H1 (cell line): ENCODE results near the gene VEGFD. TPM values are rescaled to one million over a fixed set of nuclear protein-coding genes. Genes with fewer than 3 reads are reported as not detected.

ENCODE experiments used
- CTCF ChIA-PET: fragments of 300-600 bp; sonication (Branson Sonifier 250); formaldehyde crosslinking; loops from one replicate; lab custom pipeline; 2021; ENCODE audit not compliant: partially characterized antibody; lab: Charles Lee
- POLR2A ChIA-PET: fragments of 300-600 bp; sonication (Branson Sonifier 250); formaldehyde crosslinking; loops from one replicate; lab custom pipeline; 2021; ENCODE audit warnings: inconsistent platforms; ENCODE audit not compliant: partially characterized antibody; lab: Charles Lee
- DNase-seq, 2 experiments: peaks; one replicate each; pipeline versions ENCODE4 v3.0.0 to v3.0.0-alpha.2; 2010 to 2022; ENCODE audit warnings: low spot score in 2 of 2, low read depth in 1 of 2, mixed read lengths in 1 of 2
- FAIRE-seq: peaks from 2 replicates; lab custom pipeline; 2011; peaks lifted over from hg19 to GRCh38; lab: Jason Lieb, UNC
- H2AFZ ChIP-seq: 2 replicates; pipeline ENCODE4 v1.8.1; 2012; ENCODE audit warnings: low read length, inconsistent platforms
- H2AK5ac ChIP-seq: 2 replicates; pipeline ENCODE4 v1.6.1; 2013; ENCODE audit warnings: low read depth, low read length
- H2BK120ac ChIP-seq: replicated peaks from 2 replicates; pipeline ENCODE3; 2013; ENCODE audit warnings: low read depth, low read length, inconsistent platforms
- H2BK12ac ChIP-seq: 2 replicates; pipeline ENCODE4 v1.6.1; 2013; ENCODE audit warnings: low read depth, low read length
- H2BK15ac ChIP-seq: 2 replicates; pipeline ENCODE4 v1.6.1; 2013; ENCODE audit warnings: low read length
- H2BK20ac ChIP-seq: 2 replicates; pipeline ENCODE4 v1.6.1; 2013; ENCODE audit warnings: low read length
- H2BK5ac ChIP-seq: 2 replicates; pipeline ENCODE4 v1.6.1; 2013; ENCODE audit warnings: low read depth, low read length
- H3K14ac ChIP-seq: 2 replicates; pipeline ENCODE4 v1.6.1; 2013; ENCODE audit warnings: inconsistent platforms; ENCODE audit not compliant: insufficient read length
- H3K18ac ChIP-seq: 2 replicates; pipeline ENCODE4 v1.6.1; 2013; ENCODE audit warnings: low read length; ENCODE audit errors: extremely low read depth
- H3K23ac ChIP-seq: 2 replicates; pipeline ENCODE4 v1.6.1; 2013; ENCODE audit warnings: inconsistent platforms; ENCODE audit not compliant: insufficient read length
- H3K23me2 ChIP-seq: 2 replicates; pipeline ENCODE4 v1.6.1; 2013; ENCODE audit warnings: low read depth, low read length
- H3K27ac ChIP-seq: 2 replicates; pipeline ENCODE4 v1.6.1; 2011; ENCODE audit warnings: low read depth, low read length, inconsistent platforms
- H3K27me3 ChIP-seq, 4 experiments: replicated peaks in 1 of 4; 1 replicate in 1 of 4; 2 replicates in 3 of 4; pipeline versions ENCODE4 v1.6.1 to v1.8.1; 2011 to 2013; ENCODE audit warnings: low read length in 3 of 4, mild to moderate bottlenecking in 3 of 4, inconsistent platforms in 2 of 4, mixed read lengths in 2 of 4, moderate library complexity in 1 of 4; ENCODE audit not compliant: control insufficient read depth in 3 of 4, insufficient read depth in 3 of 4; ENCODE audit errors: extremely low read depth in 1 of 4
- H3K36me3 ChIP-seq, 4 experiments: 2 replicates each; pipeline versions ENCODE4 v1.6.1 to v1.8.1; 2011 to 2013; ENCODE audit warnings: mild to moderate bottlenecking in 4 of 4, low read length in 3 of 4, moderate library complexity in 2 of 4, control low read depth in 1 of 4, inconsistent platforms in 1 of 4; ENCODE audit not compliant: insufficient read depth in 4 of 4, control insufficient read depth in 2 of 4
- H3K4ac ChIP-seq: replicated peaks from 2 replicates; pipeline ENCODE3; 2013; ENCODE audit warnings: low read length, low read depth, mixed read lengths, inconsistent platforms; ENCODE audit not compliant: insufficient read length
- H3K4me1 ChIP-seq, 4 experiments: replicated peaks in 1 of 4; 1 replicate in 1 of 4; 2 replicates in 3 of 4; pipeline versions ENCODE4 v1.6.1 to v1.8.1; 2011 to 2013; ENCODE audit warnings: low read length in 3 of 4, inconsistent platforms in 2 of 4, mixed read lengths in 1 of 4; ENCODE audit not compliant: insufficient read depth in 4 of 4, control insufficient read depth in 3 of 4
- H3K4me2 ChIP-seq, 2 experiments: 2 replicates each; pipeline versions ENCODE4 v1.6.1 to v1.8.1; 2011 to 2013; ENCODE audit warnings: low read depth in 2 of 2, low read length in 2 of 2, control low read depth in 1 of 2, inconsistent platforms in 1 of 2, mild to moderate bottlenecking in 1 of 2; ENCODE audit not compliant: insufficient read depth in 1 of 2
- H3K4me3 ChIP-seq, 4 experiments: fragments of 200-600, 300-600 bp in 1 of 4; sonication (generic), shearing (Covaris generic), sonication (Bioruptor Twin) in 1 of 4; 2 replicates each; pipeline versions ENCODE4 v1.5.1 to v1.8.1; 2011 to 2016; ENCODE audit warnings: low read length in 4 of 4, low read depth in 3 of 4, control low read depth in 2 of 4, inconsistent platforms in 2 of 4, mild to moderate bottlenecking in 2 of 4, mixed read lengths in 1 of 4, moderate library complexity in 1 of 4; ENCODE audit not compliant: insufficient read depth in 2 of 4; ENCODE audit errors: extremely low read depth in 1 of 4
- H3K56ac ChIP-seq: replicated peaks from 2 replicates; pipeline ENCODE3; 2013; ENCODE audit warnings: low read depth, mild to moderate bottlenecking, mixed read lengths, low read length, inconsistent platforms; ENCODE audit not compliant: insufficient read length
- H3K79me1 ChIP-seq: 2 replicates; pipeline ENCODE4 v1.6.1; 2013; ENCODE audit warnings: low read depth, low read length, control low read depth
- H3K79me2 ChIP-seq, 2 experiments: 2 replicates each; pipeline versions ENCODE4 v1.6.1 to v1.8.1; 2012 to 2013; ENCODE audit warnings: low read length in 2 of 2, mild to moderate bottlenecking in 2 of 2, inconsistent platforms in 1 of 2; ENCODE audit not compliant: insufficient read depth in 2 of 2, control insufficient read depth in 1 of 2
- H3K9ac ChIP-seq, 4 experiments: replicated peaks in 1 of 4; 1 replicate in 1 of 4; 2 replicates in 3 of 4; pipeline versions ENCODE4 v1.6.1 to v1.8.1; 2011 to 2013; ENCODE audit warnings: low read depth in 3 of 4, low read length in 3 of 4, control low read depth in 2 of 4, mild to moderate bottlenecking in 2 of 4, moderate library complexity in 2 of 4, inconsistent platforms in 1 of 4; ENCODE audit errors: extremely low read depth in 1 of 4
- H3K9me3 ChIP-seq, 2 experiments: 2 replicates each; pipeline versions ENCODE4 v1.6.1 to v1.8.1; 2012 to 2013; ENCODE audit warnings: mild to moderate bottlenecking in 2 of 2, moderate library complexity in 2 of 2, control low read depth in 1 of 2, inconsistent platforms in 1 of 2, low read depth in 1 of 2, low read length in 1 of 2, mixed read lengths in 1 of 2; ENCODE audit not compliant: insufficient read depth in 2 of 2
- H4K20me1 ChIP-seq, 2 experiments: replicated peaks in 1 of 2; 2 replicates each; pipeline versions ENCODE3 to v1.8.1; 2011 to 2013; ENCODE audit warnings: inconsistent platforms in 2 of 2, low read length in 2 of 2, mild to moderate bottlenecking in 1 of 2; ENCODE audit not compliant: insufficient read depth in 2 of 2, control insufficient read depth in 1 of 2
- H4K5ac ChIP-seq: 2 replicates; pipeline ENCODE4 v1.6.1; 2013; ENCODE audit warnings: low read length, low read depth, mixed read lengths, inconsistent platforms; ENCODE audit not compliant: insufficient read length
- H4K8ac ChIP-seq: 2 replicates; pipeline ENCODE4 v1.8.0; 2013; ENCODE audit warnings: mild to moderate bottlenecking, moderate library complexity, low read length, inconsistent platforms; ENCODE audit not compliant: insufficient read depth; ENCODE audit errors: extremely low read depth
- H4K91ac ChIP-seq: replicated peaks from 2 replicates; pipeline ENCODE3; 2013; ENCODE audit warnings: low read length, mixed read lengths, inconsistent platforms; ENCODE audit not compliant: insufficient read length
- BRCA1 ChIP-seq: IDR thresholded peaks from 2 replicates; pipeline ENCODE4 v1.6.1; 2012; ENCODE audit warnings: low read depth, low read length, improper control_type of control experiment
- CREB1 ChIP-seq: IDR thresholded peaks from 2 replicates; pipeline ENCODE4 v1.6.1; 2012; ENCODE audit warnings: inconsistent platforms
- GABPA ChIP-seq: IDR thresholded peaks from 2 replicates; pipeline ENCODE4 v1.6.1; 2011; ENCODE audit warnings: mild to moderate bottlenecking, low read length, moderate library complexity, borderline replicate concordance; ENCODE audit not compliant: insufficient read depth
- HDAC2 ChIP-seq, 2 experiments: fragments of 300-600 bp in 1 of 2; sonication (generic) in 1 of 2; IDR thresholded peaks; 2 replicates each; pipeline ENCODE4 v1.6.1; 2011 to 2012; ENCODE audit warnings: low read depth in 2 of 2, low read length in 2 of 2, mild to moderate bottlenecking in 2 of 2, moderate library complexity in 2 of 2, borderline replicate concordance in 1 of 2, inconsistent platforms in 1 of 2
- KDM4A ChIP-seq: IDR thresholded peaks from one replicate; pipeline ENCODE4 v1.7.1; 2012; ENCODE audit warnings: low read depth, mild to moderate bottlenecking, moderate library complexity, low read length, inconsistent platforms; ENCODE audit not compliant: severe bottlenecking
- PHF8 ChIP-seq: fragments of 200-600 bp; sonication (generic); conservative IDR thresholded peaks from 2 replicates; pipeline ENCODE4 v1.7.1; 2012; ENCODE audit warnings: low read depth, mild to moderate bottlenecking, inconsistent platforms, low read length, moderate library complexity
- POLR2A ChIP-seq, 2 experiments: IDR thresholded peaks; 1 replicate in 1 of 2; 2 replicates in 1 of 2; pipeline ENCODE4 v1.6.1; 2011; ENCODE audit warnings: low read depth in 2 of 2, low read length in 2 of 2, mild to moderate bottlenecking in 2 of 2; ENCODE audit errors: control extremely low read depth in 1 of 2
- SIN3A ChIP-seq, 2 experiments: IDR thresholded peaks in 1 of 2; conservative IDR thresholded peaks in 1 of 2; 2 replicates each; pipeline ENCODE4 v1.6.1; 2011 to 2012; ENCODE audit warnings: low read length in 2 of 2, improper control_type of control experiment in 1 of 2, low read depth in 1 of 2, mild to moderate bottlenecking in 1 of 2
- SP1 ChIP-seq: IDR thresholded peaks from 2 replicates; pipeline ENCODE4 v1.6.1; 2011; ENCODE audit warnings: low read depth, low read length
- YY1 ChIP-seq: IDR thresholded peaks from 2 replicates; pipeline ENCODE4 v1.6.1; 2011; ENCODE audit warnings: low read depth, mild to moderate bottlenecking, low read length
- WGBS, 2 experiments: shearing (Covaris generic) in 1 of 2; methylation state at CpG; one replicate each; pipeline versions ENCODE4 v1.1.6 to v1.1.7; 2013 to 2015; ENCODE audit warnings: low lambda C conversion rate in 2 of 2, mixed read lengths in 2 of 2, inconsistent platforms in 1 of 2, low coverage in 1 of 2, missing lambda C conversion rate in 1 of 2; ENCODE audit not compliant: insufficient replicate concordance in 2 of 2, insufficient coverage in 1 of 2, insufficient read length in 1 of 2; ENCODE audit errors: extremely low coverage in 1 of 2, missing lambda C conversion rate in 1 of 2; 5-methylcytosine and 5-hydroxymethylcytosine counted together
- polyA plus RNA-seq, 7 experiments: library from polyadenylated mRNA; depleted of rRNA in 3 of 7; stranded (reverse) in 5 of 7; unstranded in 2 of 7; fragments of >200 nt in 5 of 7; fragments of 200-250 nt in 2 of 7; gene quantifications; 1 replicate in 5 of 7; 2 replicates in 1 of 7; 4 replicates in 1 of 7; pipeline versions ENCODE4 v1.2.1 to v1.2.3, GENCODE V29; 2011 to 2013; ENCODE audit warnings: missing spikeins in 2 of 7, mixed read lengths in 2 of 7
- total RNA-seq: library from RNA; stranded (reverse); fragmentation: NEBNext Ultra II Directional; extraction: Animal tissue kit (Norgen Biotek cat#: 25700); gene quantifications from 2 replicates; pipeline ENCODE4 v1.2.1, GENCODE V29; 2021
- TF ChIP-seq, protein P1 (sequence below): IDR thresholded peaks from 2 replicates; pipeline ENCODE4 v1.6.1; 2011; ENCODE audit warnings: low read length, improper control_type of control experiment

Gene VEGFD
- total and polyA plus RNA-seq, 2 of the 8 experiments (the other 6 are each of a cell fraction or from before 2014, with no cell fraction given) = 0.06 TPM; not detected in 1

DNA sequence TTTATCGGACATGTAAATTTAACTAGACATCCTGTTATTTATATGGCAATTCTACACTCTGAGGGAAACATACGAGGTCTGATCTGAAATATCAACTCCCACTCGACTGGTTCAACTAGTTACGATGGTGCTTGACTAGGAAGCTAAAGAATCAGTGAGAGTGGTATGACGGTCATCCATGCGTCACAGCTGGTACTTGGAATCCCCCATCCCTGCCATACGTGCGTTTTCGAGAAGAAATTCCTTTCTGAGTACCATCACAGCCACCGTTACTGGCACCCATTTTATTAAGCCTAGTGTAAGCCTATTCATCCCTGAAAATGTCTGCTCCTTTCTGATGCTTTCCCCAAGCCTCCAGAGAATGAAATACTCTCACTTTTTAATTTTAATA is 48.2 kb downstream of the VEGFD start:
- H3K9me3 ChIP-seq = no peaks in the 10 kb centered on the region
- peaks cover 0 to 6% of the 10 kb centered on the region in 2 experiments; a peak in 2 of 4 replicates for H3K79me2 ChIP-seq
- H3K79me1 ChIP-seq = no peaks in the 10 kb centered on the region
- no peaks in the 10 kb centered on the region for H3K4me1 ChIP-seq
- no peak overlapping the region for H2BK20ac ChIP-seq
- H3K56ac ChIP-seq = no peak overlapping the region
- H3K27ac ChIP-seq = no peak overlapping the region
- H3K14ac ChIP-seq = no peak overlapping the region
- 4% methylated on average over 10 of the region's 10 CpGs; no CpG with 5 or more reads in 1 of the 2 experiments for WGBS, 2 experiments
- no peak overlapping the region for H3K4ac ChIP-seq
- no peak for FAIRE-seq
- H3K9ac ChIP-seq = no peak overlapping the region; a peak in 1 of 7 replicates
- H3K4me3 ChIP-seq = peak overlapping the region; percentile 51 to 85 (median 60)
- 0 out of 2 replicates have a peak, but pooled peaks cover 2% of the 10 kb centered on the region for H3K23me2 ChIP-seq
- H4K20me1 ChIP-seq = no peaks in the 10 kb centered on the region
- no peak overlapping the region for H2BK15ac ChIP-seq
- H3K4me2 ChIP-seq = peak overlapping the region; percentile 82 to 83
- H4K8ac ChIP-seq = no peak overlapping the region
- ChIA-PET CTCF (no interaction called here), POLR2A (no interaction called here)
- no peak overlapping the region for H2BK5ac ChIP-seq
- peaks cover 0 to 13% (median 4%) of the 10 kb centered on the region in 4 experiments; a peak in 3 of 8 replicates for H3K36me3 ChIP-seq
- no peak overlapping the region for H2BK12ac ChIP-seq
- DNase-seq = no peak
- peak overlapping the region; percentile 62 for H2AFZ ChIP-seq
- H2BK120ac ChIP-seq = no peak overlapping the region
- H4K5ac ChIP-seq = no peak overlapping the region
- no peak overlapping the region for H3K23ac ChIP-seq
- no peak overlapping the region for H2AK5ac ChIP-seq
- no peak overlapping the region for H4K91ac ChIP-seq
- H3K27me3 ChIP-seq = no peaks in the 10 kb centered on the region
- H3K18ac ChIP-seq = no peak overlapping the region
- TF ChIP-seq GABPA (no peak), BRCA1 (no peak), PHF8 (no peak), SP1 (no peak), POLR2A (IDR thresholded peaks at IDR 0.05; ENCODE audit: control extremely low read depth in 1 of 2, low read depth in 2 of 2, low read length in 2 of 2) (no peak), HDAC2 (IDR thresholded peaks at IDR 0.05; ENCODE audit: borderline replicate concordance in 1 of 2, low read depth in 2 of 2, low read length in 2 of 2) (no peak), CREB1 (peak; percentile 48; the same call in 1 of the 2 replicates), KDM4A (peak; percentile 11), YY1 (0 out of 2 replicates have a peak, but pooled peaks have one; percentile 30), SIN3A (conservative IDR thresholded peaks at IDR 0.05 in 1 of 2, IDR thresholded peaks at IDR 0.05 in 1 of 2; ENCODE audit: low read depth in 1 of 2, low read length in 2 of 2) (peak in 1 of 2 experiments; percentile 6; a peak in 1 of 4 replicates)
- TF ChIP-seq, protein P1, sequence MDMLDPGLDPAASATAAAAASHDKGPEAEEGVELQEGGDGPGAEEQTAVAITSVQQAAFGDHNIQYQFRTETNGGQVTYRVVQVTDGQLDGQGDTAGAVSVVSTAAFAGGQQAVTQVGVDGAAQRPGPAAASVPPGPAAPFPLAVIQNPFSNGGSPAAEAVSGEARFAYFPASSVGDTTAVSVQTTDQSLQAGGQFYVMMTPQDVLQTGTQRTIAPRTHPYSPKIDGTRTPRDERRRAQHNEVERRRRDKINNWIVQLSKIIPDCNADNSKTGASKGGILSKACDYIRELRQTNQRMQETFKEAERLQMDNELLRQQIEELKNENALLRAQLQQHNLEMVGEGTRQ = no peak
